NT2/D1 (cell line): ENCODE data around the gene FFAR2.

ENCODE experiments used
- SUZ12 ChIP-seq: IDR thresholded peaks from 2 replicates; pipeline ENCODE4 v1.6.1; 2011; ENCODE audit not compliant: insufficient read length, insufficient read depth; ENCODE audit errors: extremely low read depth
- YY1 ChIP-seq: IDR thresholded peaks from 2 replicates; pipeline ENCODE4 v1.6.1; 2011; ENCODE audit not compliant: insufficient read length, insufficient read depth
- ZNF274 ChIP-seq: IDR thresholded peaks from 2 replicates; pipeline ENCODE4 v1.6.1; 2011; ENCODE audit warnings: mild to moderate bottlenecking, low read depth, low read length

DNA sequence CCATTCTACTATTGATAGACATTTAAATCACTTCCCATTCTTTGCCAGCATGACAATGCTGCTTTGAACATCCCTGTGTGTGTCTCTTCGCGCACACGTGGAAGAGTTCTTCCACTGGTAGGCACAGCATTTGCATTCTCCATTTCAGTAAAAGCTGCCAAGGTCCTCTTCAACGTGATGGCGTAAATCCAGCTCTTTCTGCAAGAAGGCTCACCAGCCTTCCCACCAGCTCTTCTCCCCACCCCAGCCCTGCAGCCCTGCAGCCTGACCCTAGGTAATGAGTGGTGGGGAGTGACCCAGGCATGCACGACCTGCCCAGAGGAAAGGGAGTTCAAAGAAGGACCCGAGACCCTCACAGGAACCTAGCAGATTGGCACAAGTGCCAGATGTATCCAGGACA is 31.7 kb upstream of the FFAR2 start:
- TF ChIP-seq YY1, result no peak
- no peak for TF ChIP-seq ZNF274
- TF ChIP-seq SUZ12, result no peak
